ENCODE results near the gene KRTAP1-4. TPM values are rescaled to one million over a fixed set of nuclear protein-coding genes. Genes with fewer than 3 reads are reported as not detected.

Gene KRTAP1-4
- total RNA-seq, 1 experiment from 2014 or later: not detected

DNA sequence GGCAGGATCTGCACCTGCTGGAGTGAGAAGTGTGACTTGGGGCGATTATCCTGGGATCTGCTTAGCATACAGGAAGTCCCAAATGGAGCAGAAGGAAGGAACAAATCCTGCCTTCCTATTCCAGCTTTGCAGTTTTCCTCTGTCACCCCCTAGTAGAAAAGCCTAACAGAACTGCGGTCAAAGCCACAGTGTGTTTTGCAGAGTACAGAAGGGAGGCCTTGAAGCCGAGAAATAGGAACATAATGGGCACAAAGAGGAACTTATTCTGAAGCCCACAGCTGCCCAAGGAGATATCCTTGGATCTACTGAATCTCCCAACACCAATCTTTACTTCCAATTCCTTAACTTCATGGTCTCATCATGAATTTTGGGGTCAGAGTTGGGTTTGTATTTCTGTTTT is 11.5 kb downstream of the KRTAP1-4 start:
- CTCF ChIA-PET: no interaction called here
- no peaks in the 10 kb centered on the region for H3K4me1 ChIP-seq (ENCODE audit: insufficient read depth, low read length, poor library complexity, severe bottlenecking)

DNA sequence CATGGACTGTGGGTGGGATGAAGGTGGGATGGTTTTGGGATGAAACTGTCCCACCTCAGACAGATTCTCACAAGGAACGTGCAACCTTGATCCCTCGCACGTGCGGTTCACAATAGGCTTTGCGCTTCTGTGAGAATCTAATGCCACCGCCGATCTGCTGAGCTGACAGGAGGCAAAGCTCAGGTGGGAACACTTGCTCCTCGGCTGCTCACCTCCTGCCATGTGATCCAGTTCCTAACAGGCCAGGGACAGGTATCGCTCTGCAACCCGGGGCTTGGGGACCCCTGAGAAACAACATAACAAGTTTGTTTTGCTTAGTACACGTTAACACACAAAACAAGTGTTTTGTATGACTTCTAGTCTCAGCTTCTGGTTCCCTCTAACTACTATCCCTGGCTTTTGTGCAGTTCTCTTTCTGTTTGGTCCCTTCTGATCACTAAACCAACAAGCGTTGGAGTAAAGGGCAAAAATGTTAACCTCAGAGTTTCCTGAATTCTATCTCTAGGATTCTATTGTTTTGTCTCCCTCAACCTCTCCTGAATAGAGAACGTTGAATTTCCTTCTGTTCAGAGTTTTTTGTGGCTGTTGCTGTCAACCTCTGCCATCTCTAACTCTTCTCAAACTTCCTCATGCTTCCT is 13.3 kb downstream of the KRTAP1-4 start:
- POLR2A ChIA-PET (ENCODE audit: low non-redundant PET): no interaction called here
- no peaks in the 10 kb centered on the region for H3K9me3 ChIP-seq (ENCODE audit: low read depth, low read length, poor library complexity, severe bottlenecking)

More for the DNA sequence above, 11.5 kb downstream of the KRTAP1-4 start:
- no TSS peak for BruUV-seq (replicated peaks)
- no peak overlapping the region for H3K27ac ChIP-seq (ENCODE audit: low read depth, low read length, poor library complexity, severe bottlenecking)
- intact Hi-C loops (cut with micrococcal nuclease; ENCODE audit: unreplicated experiment): no loop called here
- TF ChIP-seq, protein P1, sequence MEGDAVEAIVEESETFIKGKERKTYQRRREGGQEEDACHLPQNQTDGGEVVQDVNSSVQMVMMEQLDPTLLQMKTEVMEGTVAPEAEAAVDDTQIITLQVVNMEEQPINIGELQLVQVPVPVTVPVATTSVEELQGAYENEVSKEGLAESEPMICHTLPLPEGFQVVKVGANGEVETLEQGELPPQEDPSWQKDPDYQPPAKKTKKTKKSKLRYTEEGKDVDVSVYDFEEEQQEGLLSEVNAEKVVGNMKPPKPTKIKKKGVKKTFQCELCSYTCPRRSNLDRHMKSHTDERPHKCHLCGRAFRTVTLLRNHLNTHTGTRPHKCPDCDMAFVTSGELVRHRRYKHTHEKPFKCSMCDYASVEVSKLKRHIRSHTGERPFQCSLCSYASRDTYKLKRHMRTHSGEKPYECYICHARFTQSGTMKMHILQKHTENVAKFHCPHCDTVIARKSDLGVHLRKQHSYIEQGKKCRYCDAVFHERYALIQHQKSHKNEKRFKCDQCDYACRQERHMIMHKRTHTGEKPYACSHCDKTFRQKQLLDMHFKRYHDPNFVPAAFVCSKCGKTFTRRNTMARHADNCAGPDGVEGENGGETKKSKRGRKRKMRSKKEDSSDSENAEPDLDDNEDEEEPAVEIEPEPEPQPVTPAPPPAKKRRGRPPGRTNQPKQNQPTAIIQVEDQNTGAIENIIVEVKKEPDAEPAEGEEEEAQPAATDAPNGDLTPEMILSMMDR (conservative IDR thresholded peaks at IDR 0.05; ENCODE audit: low read depth, low read length): no peak
- no peak for TF ChIP-seq EZH2 (IDR thresholded peaks at IDR 0.05; ENCODE audit: borderline replicate concordance, low read depth, low read length, poor library complexity, severe bottlenecking)
- no peaks in the 10 kb centered on the region for H3K9me3 ChIP-seq (ENCODE audit: low read depth, low read length, poor library complexity, severe bottlenecking)
- no peak overlapping the region for H3K4me3 ChIP-seq (ENCODE audit: low read depth, low read length, poor library complexity, severe bottlenecking)
- H3K36me3 ChIP-seq (ENCODE audit: insufficient read depth, low read length, poor library complexity, severe bottlenecking): no peaks in the 10 kb centered on the region
- H3K27me3 ChIP-seq (replicated peaks; ENCODE audit: insufficient read depth, low read depth, low read length, poor library complexity): no peaks in the 10 kb centered on the region
- POLR2A ChIA-PET (ENCODE audit: low non-redundant PET): no interaction called here
- DNase-seq (ENCODE audit: low spot score): no peak

DNA sequence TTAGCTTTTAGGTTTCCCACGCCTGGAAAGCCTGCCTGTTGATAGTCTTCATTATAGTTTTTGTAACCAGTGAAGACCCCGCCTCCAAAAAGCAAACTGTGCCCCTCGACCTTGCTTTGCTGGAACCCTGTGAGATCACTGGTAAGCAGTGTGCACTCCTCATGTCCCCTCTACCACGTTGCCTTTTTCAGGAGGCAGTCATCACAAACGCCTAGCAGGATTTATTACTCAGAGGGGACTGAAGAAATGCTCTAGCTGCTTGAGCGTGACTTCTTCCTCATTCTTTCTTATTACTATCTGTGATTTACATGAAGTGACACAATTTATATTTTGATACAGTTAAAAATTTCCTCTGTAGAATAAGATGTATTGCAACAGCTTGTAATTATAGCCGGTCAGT is 14.5 kb downstream of the KRTAP1-4 start:
- H3K36me3 ChIP-seq (ENCODE audit: insufficient read depth, low read length, poor library complexity, severe bottlenecking): no peaks in the 10 kb centered on the region
- no peaks in the 10 kb centered on the region for H3K4me1 ChIP-seq (ENCODE audit: insufficient read depth, low read length, poor library complexity, severe bottlenecking)
- intact Hi-C loops (cut with micrococcal nuclease; ENCODE audit: unreplicated experiment): no loop called here
- BruUV-seq (replicated peaks): no TSS peak
- CTCF ChIA-PET: no interaction called here
- no peaks in the 10 kb centered on the region for H3K9me3 ChIP-seq (ENCODE audit: low read depth, low read length, poor library complexity, severe bottlenecking)
- TF ChIP-seq, protein P1 (conservative IDR thresholded peaks at IDR 0.05; ENCODE audit: low read depth, low read length): no peak
- TF ChIP-seq EZH2 (IDR thresholded peaks at IDR 0.05; ENCODE audit: borderline replicate concordance, low read depth, low read length, poor library complexity, severe bottlenecking): no peak
- no peak for DNase-seq (ENCODE audit: low spot score)
- no peaks in the 10 kb centered on the region for H3K27me3 ChIP-seq (replicated peaks; ENCODE audit: insufficient read depth, low read depth, low read length, poor library complexity)
- no peak overlapping the region for H3K4me3 ChIP-seq (ENCODE audit: low read depth, low read length, poor library complexity, severe bottlenecking)
- no peak overlapping the region for H3K27ac ChIP-seq (ENCODE audit: low read depth, low read length, poor library complexity, severe bottlenecking)
- POLR2A ChIA-PET (ENCODE audit: low non-redundant PET): no interaction called here

More for the DNA sequence above, 13.3 kb downstream of the KRTAP1-4 start:
- CTCF ChIA-PET: no interaction called here
- no peak overlapping the region for H3K27ac ChIP-seq (ENCODE audit: low read depth, low read length, poor library complexity, severe bottlenecking)
- no peak for DNase-seq (ENCODE audit: low spot score)
- no peaks in the 10 kb centered on the region for H3K4me1 ChIP-seq (ENCODE audit: insufficient read depth, low read length, poor library complexity, severe bottlenecking)
- intact Hi-C loops (cut with micrococcal nuclease; ENCODE audit: unreplicated experiment): no loop called here
- no peak overlapping the region for H3K4me3 ChIP-seq (ENCODE audit: low read depth, low read length, poor library complexity, severe bottlenecking)
- H3K36me3 ChIP-seq (ENCODE audit: insufficient read depth, low read length, poor library complexity, severe bottlenecking): no peaks in the 10 kb centered on the region
- no peaks in the 10 kb centered on the region for H3K27me3 ChIP-seq (replicated peaks; ENCODE audit: insufficient read depth, low read depth, low read length, poor library complexity)
- no TSS peak for BruUV-seq (replicated peaks)
- TF ChIP-seq, protein P1 (conservative IDR thresholded peaks at IDR 0.05; ENCODE audit: low read depth, low read length): no peak
- no peak for TF ChIP-seq EZH2 (IDR thresholded peaks at IDR 0.05; ENCODE audit: borderline replicate concordance, low read depth, low read length, poor library complexity, severe bottlenecking)
